GM18907 (cell line): ENCODE measurements around the gene ADORA2B.
"Not testable (repeated sequence)": the region's sequence is repeated elsewhere in the genome, so short reads cannot be mapped to it uniquely, and the experiment has no call there.

Source experiments
- ATAC-seq: cut with Tn5 transposase; IDR thresholded peaks from one replicate; pipeline ENCODE4 v1.9.1; 2021; ENCODE audit warnings: mild to moderate bottlenecking, moderate library complexity; ENCODE audit not compliant: unreplicated experiment

Gene ADORA2B

GRCh38 chr17:15979013-15979412, 34.1 kb downstream of the ADORA2B start:
- ATAC-seq, result not testable (repeated sequence)

DNA sequence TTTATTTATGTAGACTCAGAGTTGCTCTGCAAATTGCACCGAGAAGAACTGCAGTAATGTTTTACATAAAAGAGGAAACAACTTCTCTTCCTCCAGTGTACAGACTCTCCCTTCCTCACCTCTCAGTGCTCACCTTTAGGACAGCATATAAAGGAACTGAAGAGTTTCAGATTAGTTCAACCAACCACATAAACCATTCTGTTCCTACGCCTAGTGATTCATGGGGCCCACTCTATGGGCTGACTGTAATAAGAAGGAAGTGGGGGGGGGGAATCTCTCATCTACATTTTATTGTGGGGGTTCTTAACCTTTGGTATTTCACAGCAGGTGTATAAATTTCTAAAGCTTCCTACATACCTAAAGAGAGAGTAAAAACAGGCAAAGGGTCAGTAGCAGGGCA, 36.3 kb downstream of the ADORA2B start:
- peak; percentile 84 for ATAC-seq

- ATAC-seq, result no peak
Observed at GRCh38 chr17:15981646-15982580, 37.0 kb downstream of the ADORA2B start.

DNA sequence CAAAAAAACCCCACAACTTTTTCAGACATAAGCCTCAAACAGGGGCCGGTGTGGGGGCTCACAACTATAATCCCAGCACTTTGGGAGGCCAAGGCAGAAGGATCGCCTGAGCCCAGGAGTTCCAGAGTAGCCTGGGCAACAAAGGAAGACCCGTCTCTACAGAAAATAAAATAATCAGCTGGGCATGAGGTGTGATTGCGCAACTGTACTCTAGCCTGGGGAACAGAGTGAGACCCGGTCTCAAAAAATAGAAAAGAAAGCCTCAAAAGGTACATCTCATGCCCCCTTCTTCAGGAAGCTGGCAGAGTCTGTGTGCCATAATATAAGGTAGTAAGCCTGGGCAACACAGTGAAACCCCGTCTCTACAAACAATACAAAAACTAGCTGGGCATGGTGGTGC, 51.4 kb downstream of the ADORA2B start:
- no peak for ATAC-seq

GRCh38 chr17:15998031-15998562, 53.2 kb downstream of the ADORA2B start:
- no peak for ATAC-seq

GRCh38 chr17:15999141-15999973, 54.4 kb downstream of the ADORA2B start, which contains the start of the genes TTC19 and ZSWIM7:
TTC19 (plus strand) TSS chr17:15999824; CDS start chr17:15999849, 25 bp downstream.
ZSWIM7 (minus strand) TSS chr17:15999704; CDS start chr17:15999594, 110 bp downstream.
- ATAC-seq, result peak; percentile 95

DNA sequence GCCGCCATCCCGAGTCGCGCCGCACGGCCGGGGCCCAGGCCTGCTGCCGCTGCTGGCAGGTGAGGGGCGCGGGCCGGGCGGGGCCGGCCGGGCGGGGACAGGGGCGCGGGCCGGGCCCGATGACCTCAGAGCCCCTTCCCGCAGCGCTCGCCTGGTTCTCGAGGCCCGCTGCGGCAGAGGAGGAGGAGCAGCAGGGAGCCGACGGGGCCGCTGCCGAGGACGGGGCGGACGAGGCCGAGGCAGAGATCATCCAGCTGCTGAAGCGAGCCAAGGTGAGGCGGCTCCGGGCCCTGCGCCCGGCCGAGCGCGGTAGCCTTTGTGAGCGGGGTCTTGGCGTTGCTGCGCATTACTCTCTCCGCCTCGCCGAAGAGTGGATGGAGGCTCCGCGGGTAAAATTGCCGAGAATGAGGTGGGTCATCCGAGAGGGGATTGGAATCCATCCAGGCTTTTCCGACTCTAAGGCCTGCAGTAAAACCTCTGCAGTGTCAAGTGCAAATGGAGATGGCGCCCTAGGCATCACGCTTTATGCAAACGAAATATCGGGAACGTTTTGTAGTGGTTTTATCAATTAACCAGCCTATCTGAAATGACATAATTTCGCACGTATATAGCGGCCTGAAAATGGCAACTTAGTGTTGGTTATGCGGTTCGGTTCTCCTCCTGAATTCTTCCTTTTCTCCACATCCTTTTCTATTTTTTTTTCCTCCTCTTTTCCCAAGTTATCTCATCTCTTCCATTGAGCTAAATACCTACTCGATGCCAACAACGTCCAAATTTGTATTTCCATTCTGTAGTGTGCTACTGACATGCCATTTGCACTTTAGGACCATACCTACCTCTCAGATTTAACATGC, 55.3 kb downstream of the ADORA2B start:
- ATAC-seq, result peak; percentile 30

DNA sequence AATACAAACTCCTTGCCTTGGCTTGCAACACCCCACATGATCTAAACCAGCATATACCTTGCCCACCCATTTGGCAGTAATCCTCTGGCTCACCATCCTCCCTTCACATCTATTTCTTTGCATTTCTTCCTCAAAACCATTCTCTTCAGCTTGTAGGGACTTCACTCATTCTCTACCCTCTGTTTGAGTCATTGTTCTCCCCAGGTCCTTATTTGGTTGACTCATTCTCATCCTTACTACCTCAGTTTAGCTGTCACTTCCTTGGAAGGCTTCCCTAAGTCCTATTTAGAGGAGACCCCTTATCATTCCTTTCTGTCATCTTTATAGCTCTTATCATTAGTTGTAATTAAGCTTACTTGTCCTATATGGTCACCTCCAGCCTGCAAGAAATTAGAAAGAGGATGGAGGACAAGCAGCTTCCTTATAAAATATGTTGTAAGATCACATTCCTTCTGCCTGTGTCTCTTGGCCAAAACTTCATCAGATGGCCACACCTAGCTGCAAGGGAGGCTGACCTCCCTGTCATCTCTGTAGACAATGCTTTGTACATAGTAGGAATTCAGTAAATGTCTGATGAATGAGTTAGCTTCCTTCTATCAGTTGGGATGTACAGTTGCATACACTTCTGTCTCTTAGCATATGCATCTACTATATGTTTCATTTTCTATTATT, 56.4 kb downstream of the ADORA2B start:
- ATAC-seq, result no peak

GRCh38 chr17:16002708-16003260, 57.9 kb downstream of the ADORA2B start:
- ATAC-seq, result no peak

DNA sequence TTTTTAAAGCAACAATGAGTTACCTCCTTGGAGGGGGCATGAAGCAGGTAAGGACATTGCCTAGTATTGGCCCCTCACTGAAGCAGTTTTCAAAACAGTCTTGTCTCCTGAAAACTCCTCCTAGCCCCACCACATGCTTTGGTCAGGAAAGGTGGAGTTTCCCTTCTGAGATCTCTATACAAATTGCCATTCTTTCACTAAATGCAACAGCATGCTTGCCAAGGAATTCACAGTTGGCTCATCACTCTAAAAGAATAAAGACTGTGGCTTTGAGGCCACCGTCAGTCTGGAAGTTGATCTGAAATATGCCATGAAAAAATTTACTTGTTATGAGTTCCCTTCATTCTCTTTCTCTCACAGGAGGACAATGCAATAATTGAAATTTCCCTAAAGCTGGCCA, 58.9 kb downstream of the ADORA2B start:
- ATAC-seq, result no peak

DNA sequence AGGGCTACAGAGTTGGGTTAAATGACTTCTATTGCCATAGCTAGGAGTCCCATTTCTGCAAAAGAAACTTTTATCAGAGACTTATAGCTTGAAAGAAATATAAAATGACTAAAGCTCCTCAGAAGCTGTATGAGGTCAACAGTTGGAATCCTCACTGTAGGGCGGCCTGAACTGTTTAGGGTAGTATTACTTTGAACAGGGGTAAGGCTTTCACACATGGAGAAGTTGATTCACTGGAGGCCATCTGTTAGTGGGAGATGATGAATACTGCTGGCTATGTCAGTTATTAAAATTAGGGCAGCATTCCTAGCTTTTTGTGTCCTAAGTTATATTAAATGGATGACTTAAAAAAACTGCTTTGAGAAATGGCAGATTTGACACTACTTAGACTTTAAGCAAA, 60.7 kb downstream of the ADORA2B start:
- ATAC-seq, result no peak

GRCh38 chr17:16007439-16007838, 62.5 kb downstream of the ADORA2B start:
- no peak for ATAC-seq

DNA sequence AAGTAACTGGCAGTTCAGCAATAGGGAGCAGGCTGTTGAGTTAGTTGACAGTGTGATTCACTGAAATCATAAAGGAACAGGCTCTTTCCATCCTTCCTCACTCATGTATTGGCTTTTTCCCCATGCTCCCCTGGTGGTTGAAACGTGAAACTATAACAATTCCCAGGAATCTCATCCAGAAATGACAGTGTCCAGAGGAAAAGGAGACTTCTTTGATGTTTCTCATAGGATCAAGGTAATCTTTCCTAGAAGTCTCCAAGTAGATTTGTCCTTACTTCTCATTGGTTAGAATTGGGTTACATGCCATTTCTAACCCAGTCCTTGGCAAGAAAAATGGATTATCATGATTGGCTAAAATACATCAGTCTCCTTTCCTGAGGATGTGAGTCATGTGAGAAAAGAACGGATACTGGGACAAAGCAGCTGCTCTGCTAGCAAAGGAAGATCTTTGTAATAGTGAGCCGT, 69.0 kb downstream of the ADORA2B start:
- ATAC-seq, result no peak

GRCh38 chr17:16019347-16019746, 74.4 kb downstream of the ADORA2B start:
- no peak for ATAC-seq

GRCh38 chr17:16023881-16024280, 79.0 kb downstream of the ADORA2B start:
- no peak for ATAC-seq

DNA sequence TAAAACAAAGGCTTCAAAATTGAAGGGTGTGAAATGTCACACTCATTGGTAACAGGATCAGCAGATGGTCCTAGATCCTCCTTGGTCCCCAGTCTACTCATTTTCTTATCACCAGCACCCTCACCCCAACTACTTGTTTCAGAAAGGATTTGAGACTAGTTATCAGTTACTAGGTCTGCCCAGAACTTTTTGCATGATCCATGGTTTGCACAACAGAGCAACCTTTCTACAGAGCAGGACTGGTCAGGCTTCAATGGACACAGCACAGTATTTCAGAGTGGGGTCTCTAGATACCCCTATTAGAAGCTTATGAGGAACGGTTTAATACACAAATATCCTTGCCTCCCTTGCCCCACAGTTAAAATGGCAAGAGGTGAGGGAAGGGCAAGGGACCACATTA, 80.3 kb downstream of the ADORA2B start:
- no peak for ATAC-seq
